Left lung (tissue), 10 donors: ENCODE results near the gene LMOD1. TPM values are rescaled to one million over a fixed set of nuclear protein-coding genes. Genes with fewer than 3 reads are reported as not detected.

ENCODE experiments used
- ATAC-seq: fragments of 200-7000 bp; cut with Tn5 transposase; one replicate; pipeline ENCODE4 v1.9.1; 2020; ENCODE audit warnings: moderate library complexity
- DNase-seq, 4 donors: peaks; one replicate each; pipeline ENCODE4 v3.0.0-alpha.2; 2013 to 2020
- H3K27ac ChIP-seq, 2 donors: fragments of 200-600 bp; sonication (generic) in 1 of 2; one replicate each; pipeline versions ENCODE4 v1.5.0 to v1.8.0; 2020 to 2021
- H3K27me3 ChIP-seq, 2 donors: fragments of 200-600 bp; sonication (generic) in 1 of 2; one replicate each; pipeline versions ENCODE4 v1.5.0 to v1.8.0; 2020 to 2021
- H3K36me3 ChIP-seq, 2 donors: fragments of 200-600 bp; sonication (generic) in 1 of 2; one replicate each; pipeline versions ENCODE4 v1.5.0 to v1.8.0; 2020 to 2021
- H3K4me1 ChIP-seq, 2 donors: fragments of 200-600 bp; one replicate each; pipeline ENCODE4 v1.8.0; 2021
- H3K4me3 ChIP-seq, 2 donors: fragments of 200-600 bp; sonication (generic) in 1 of 2; one replicate each; pipeline versions ENCODE4 v1.5.0 to v1.8.0; 2020 to 2021; ENCODE audit warnings: mild to moderate bottlenecking in 1 of 2
- H3K9me3 ChIP-seq, 2 donors: fragments of 200-600 bp; sonication (generic) in 1 of 2; one replicate each; pipeline versions ENCODE4 v1.5.0 to v1.8.0; 2020 to 2021
- intact Hi-C, 2 donors: fragments of 100-400 bp; cut with DNase I; formaldehyde crosslinking; loops; one replicate each; pipeline versions ENCODE4 v1.11.2 to v1.14.2; 2022
- polyA plus RNA-seq, 6 donors: library from polyadenylated mRNA; unstranded; fragments of 120-200 nt; gene quantifications; one replicate each; pipeline ENCODE4 v1.2.1, GENCODE V29; 2013; ENCODE audit not compliant: insufficient read length in 6 of 6
- total RNA-seq, 2 donors: library from RNA; stranded (reverse); fragmentation: NEBNext Ultra II Directional; extraction: Animal tissue kit (Norgen Biotek cat#: 25700); gene quantifications; one replicate each; pipeline ENCODE4 v1.2.1, GENCODE V29; 2021
- TF ChIP-seq, protein P1 (sequence below), 2 donors: fragments of 200-600 bp; sonication (generic) in 1 of 2; IDR thresholded peaks; one replicate each; pipeline versions ENCODE4 v1.5.0 to v1.8.0; 2021; ENCODE audit warnings: antibody characterized with exemption in 2 of 2
- donor health status: DM: no; HTN: yes; CAD: no.
- donor health status: DM: no; HTN: no; CAD: no.

LMOD1 gene
- total and polyA plus RNA-seq, 8 donors = 3.3 to 20.8 (median 5.1) TPM

DNA sequence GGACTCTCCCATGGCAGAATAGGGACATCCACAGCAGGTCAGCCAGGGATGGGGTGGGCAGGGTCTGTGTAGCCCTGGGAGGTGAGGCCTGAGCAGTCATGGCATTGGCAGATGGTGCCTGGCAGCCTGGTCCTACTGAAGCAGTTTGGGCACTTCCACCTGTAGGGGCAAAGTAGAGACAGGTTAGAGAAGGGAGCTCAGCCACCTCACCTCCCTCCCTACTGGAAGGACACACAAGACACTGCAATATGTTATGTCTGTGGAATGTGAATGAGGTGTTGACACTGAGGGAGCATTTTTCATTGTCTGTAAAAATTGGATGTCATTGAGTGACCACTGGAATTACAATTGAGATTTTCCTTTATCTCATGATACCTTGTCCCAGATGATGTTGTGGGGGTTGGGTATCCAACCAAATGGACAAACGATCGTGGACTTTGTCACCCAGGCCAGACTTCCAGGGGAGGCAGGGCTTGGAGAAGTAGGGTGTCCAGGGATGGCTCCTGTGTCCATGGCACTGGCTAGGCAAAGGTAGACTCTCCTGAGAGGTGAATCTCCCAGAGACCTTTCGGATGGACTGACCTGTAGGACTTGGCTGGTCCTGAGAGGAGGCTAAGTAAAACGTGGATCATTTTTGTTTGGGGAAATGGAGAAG lies 48.0 kb downstream of the LMOD1 start:
- TF ChIP-seq, protein P1, sequence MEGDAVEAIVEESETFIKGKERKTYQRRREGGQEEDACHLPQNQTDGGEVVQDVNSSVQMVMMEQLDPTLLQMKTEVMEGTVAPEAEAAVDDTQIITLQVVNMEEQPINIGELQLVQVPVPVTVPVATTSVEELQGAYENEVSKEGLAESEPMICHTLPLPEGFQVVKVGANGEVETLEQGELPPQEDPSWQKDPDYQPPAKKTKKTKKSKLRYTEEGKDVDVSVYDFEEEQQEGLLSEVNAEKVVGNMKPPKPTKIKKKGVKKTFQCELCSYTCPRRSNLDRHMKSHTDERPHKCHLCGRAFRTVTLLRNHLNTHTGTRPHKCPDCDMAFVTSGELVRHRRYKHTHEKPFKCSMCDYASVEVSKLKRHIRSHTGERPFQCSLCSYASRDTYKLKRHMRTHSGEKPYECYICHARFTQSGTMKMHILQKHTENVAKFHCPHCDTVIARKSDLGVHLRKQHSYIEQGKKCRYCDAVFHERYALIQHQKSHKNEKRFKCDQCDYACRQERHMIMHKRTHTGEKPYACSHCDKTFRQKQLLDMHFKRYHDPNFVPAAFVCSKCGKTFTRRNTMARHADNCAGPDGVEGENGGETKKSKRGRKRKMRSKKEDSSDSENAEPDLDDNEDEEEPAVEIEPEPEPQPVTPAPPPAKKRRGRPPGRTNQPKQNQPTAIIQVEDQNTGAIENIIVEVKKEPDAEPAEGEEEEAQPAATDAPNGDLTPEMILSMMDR (IDR thresholded peaks at IDR 0.05) = no peak
- intact Hi-C loops = no loop called here
- H3K9me3 ChIP-seq = no peaks in the 10 kb centered on the region
- H3K36me3 ChIP-seq = no peaks in the 10 kb centered on the region
- H3K27me3 ChIP-seq = no peaks in the 10 kb centered on the region
- DNase-seq (no peak), ATAC-seq (no peak)
- no peak overlapping the region for H3K4me3 ChIP-seq
- H3K27ac ChIP-seq = no peak overlapping the region
- H3K4me1 ChIP-seq = peaks cover 4 to 5% of the 10 kb centered on the region in 2 donors

DNA sequence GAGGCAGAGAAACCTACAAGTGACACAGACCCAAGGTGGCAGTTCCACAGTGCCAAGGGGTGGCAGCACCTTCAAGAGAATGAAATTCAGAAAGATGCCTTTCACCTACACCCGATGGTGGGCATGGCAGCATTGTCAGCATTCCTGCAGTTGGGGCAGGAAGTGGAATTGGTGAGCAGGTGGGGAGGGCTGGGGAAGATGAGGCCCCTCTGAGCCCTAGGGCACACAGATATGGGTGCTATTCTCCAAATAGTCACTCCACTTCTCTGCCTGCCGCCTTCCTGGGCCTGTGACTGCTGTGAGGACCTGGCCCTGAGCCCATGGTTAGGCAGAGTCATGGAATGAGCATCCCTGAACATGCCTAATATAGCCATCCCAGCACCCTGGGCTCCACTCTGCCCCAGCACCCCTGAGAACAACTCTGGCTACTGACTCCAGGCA lies 49.4 kb downstream of the LMOD1 start:
- no peak for DNase-seq
- H3K4me1 ChIP-seq = peaks cover 4 to 5% of the 10 kb centered on the region in 2 donors
- H3K27me3 ChIP-seq = no peaks in the 10 kb centered on the region
- no peak overlapping the region for H3K27ac ChIP-seq
- H3K36me3 ChIP-seq = no peaks in the 10 kb centered on the region
- no peaks in the 10 kb centered on the region for H3K9me3 ChIP-seq
- TF ChIP-seq, protein P1 (IDR thresholded peaks at IDR 0.05) = no peak
- intact Hi-C loops = no loop called here
- no peak overlapping the region for H3K4me3 ChIP-seq
- no peak for ATAC-seq

DNA sequence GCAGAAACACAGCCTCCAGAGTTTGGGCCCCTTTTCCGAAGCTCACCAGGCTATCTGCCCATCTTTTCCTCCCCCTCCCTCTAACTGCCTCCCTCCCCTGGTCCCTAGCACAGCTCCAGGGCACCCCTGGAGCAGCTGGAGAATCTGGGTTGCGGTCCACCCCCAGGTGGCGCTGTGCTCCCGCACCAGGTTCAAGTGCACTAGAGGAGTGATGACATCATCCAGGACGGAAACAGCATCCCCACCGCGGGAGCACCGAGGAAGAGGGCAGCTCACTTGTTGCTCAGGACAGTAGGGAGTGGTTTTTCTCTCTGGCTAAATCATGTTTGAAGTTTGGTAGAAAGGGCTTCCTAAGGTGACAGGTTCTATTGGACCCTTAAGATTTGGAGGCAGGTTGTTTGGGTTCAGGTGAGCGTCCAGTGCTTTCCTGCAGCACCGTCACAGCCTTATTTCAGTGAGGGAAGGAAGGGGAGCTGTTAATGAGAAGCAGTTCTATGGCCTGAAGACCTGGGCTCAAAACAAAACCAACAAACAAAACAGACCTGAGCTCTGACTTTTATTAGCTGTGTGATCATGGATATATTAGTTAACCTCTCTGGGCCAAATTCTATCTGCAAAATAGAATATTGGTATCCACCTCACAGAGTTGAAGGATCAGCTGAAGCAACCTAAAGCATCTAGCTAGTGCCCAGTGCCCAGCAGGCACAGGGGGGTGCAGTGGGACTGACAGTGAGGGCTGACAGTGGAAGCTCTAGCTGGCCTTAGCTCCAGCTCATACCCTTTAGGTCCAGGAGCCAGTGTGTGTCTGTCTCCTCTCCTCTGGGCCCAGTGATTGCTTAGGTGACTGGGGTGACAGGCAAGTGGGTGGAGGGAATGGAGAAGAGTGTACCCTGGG lies 50.2 kb downstream of the LMOD1 start:
- TF ChIP-seq, protein P1 (IDR thresholded peaks at IDR 0.05) = peak; percentile 88 to 91
- H3K36me3 ChIP-seq = no peaks in the 10 kb centered on the region
- H3K4me3 ChIP-seq = no peak overlapping the region
- no peaks in the 10 kb centered on the region for H3K27me3 ChIP-seq
- peak; percentile 93 for ATAC-seq
- DNase-seq = peak; percentile 67 to 94 (median 88)
- peaks cover 4 to 5% of the 10 kb centered on the region in 2 donors for H3K4me1 ChIP-seq
- H3K27ac ChIP-seq = peak overlapping the region in 1 of 2 donors; percentile 11
- intact Hi-C loops = loop anchor here in 1 of 2 donors (2.0 kb wide), 1 partner anchor 77 kb away; no protein-coding TSS in a partner anchor
- no peaks in the 10 kb centered on the region for H3K9me3 ChIP-seq

DNA sequence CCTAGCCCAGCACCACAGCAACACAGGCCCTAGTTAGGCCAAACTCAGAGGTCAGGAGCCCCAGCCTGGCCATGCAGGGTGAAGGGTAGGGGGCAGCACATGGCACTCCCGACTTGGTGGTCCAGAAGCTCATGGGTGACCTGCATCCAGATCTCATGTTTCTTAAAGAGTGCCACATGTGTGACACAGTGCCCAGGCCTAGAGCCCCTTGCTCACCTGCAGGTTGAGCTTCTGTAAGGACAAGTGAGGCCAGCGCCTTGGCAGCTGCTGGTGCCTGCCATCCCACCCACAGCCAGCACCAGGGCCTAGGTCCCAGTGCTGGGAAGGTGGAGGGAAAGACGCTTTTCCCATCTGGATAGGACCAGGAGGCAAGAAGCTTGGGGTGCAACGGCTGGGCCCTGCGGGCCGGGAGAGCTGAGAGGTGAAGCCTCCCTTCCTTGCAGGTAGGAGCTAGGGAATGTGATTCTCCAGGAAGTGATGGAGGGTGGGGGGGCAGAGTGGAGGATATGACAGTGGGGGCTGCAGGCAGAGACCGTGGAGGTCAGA lies 51.2 kb downstream of the LMOD1 start:
- H3K27ac ChIP-seq = no peak overlapping the region
- TF ChIP-seq, protein P1 (IDR thresholded peaks at IDR 0.05) = no peak
- no peaks in the 10 kb centered on the region for H3K9me3 ChIP-seq
- H3K4me3 ChIP-seq = no peak overlapping the region
- ATAC-seq (no peak), DNase-seq (no peak)
- peaks cover 4 to 5% of the 10 kb centered on the region in 2 donors for H3K4me1 ChIP-seq
- intact Hi-C loops = loop anchor here in 1 of 2 donors (2.0 kb wide), 1 partner anchor 78 kb away; no protein-coding TSS in a partner anchor
- H3K27me3 ChIP-seq = peaks cover 0 to 5% of the 10 kb centered on the region in 2 donors
- H3K36me3 ChIP-seq = no peaks in the 10 kb centered on the region
